Activated T-helper 2 cell treated with anti-CD3 and anti-CD28 coated beads, Interferon-gamma antibody, Interleukin-2, Interleukin-4, amounts not matched to agents 10 μg/mL and 5 μg/mL and 100 μg/mL, durations not matched to agents 14 hours and 24 hours and 36 hours (primary cell): Measurements from ENCODE around the gene DCC. TPM values are rescaled to one million over a fixed set of nuclear protein-coding genes. Genes with fewer than 3 reads are reported as not detected.

Source experiments
- DNase-seq: peaks from one replicate; pipeline ENCODE4 v3.0.0; 2021; ENCODE audit warnings: low spot score
- H3K27ac Mint-ChIP-seq: one replicate; pipeline ENCODE4 v1.8.0; 2021; ENCODE audit warnings: mixed read lengths
- H3K27me3 Mint-ChIP-seq: one replicate; pipeline ENCODE4 v1.8.0; 2021; ENCODE audit warnings: low read depth, mixed read lengths
- H3K36me3 Mint-ChIP-seq: one replicate; pipeline ENCODE4 v1.8.0; 2021; ENCODE audit warnings: low read depth, mixed read lengths
- H3K4me1 Mint-ChIP-seq: one replicate; pipeline ENCODE4 v1.8.0; 2021; ENCODE audit warnings: low read depth, mixed read lengths
- H3K4me3 Mint-ChIP-seq: one replicate; pipeline ENCODE4 v1.8.0; 2021; ENCODE audit warnings: low read depth, mild to moderate bottlenecking, moderate library complexity, mixed read lengths
- H3K9me3 Mint-ChIP-seq: one replicate; pipeline ENCODE4 v1.8.0; 2021; ENCODE audit warnings: mixed read lengths
- intact Hi-C: fragments of 100-400 bp; cut with micrococcal nuclease; formaldehyde crosslinking; loops from one replicate; pipeline ENCODE4 v1.15.1; 2023
- total RNA-seq: library from RNA; stranded (reverse); gene quantifications from 2 replicates; pipeline ENCODE4 v1.2.3, GENCODE V29; 2022

The DCC gene
- total RNA-seq, 1 donor from 2014 or later, result not detected

DNA sequence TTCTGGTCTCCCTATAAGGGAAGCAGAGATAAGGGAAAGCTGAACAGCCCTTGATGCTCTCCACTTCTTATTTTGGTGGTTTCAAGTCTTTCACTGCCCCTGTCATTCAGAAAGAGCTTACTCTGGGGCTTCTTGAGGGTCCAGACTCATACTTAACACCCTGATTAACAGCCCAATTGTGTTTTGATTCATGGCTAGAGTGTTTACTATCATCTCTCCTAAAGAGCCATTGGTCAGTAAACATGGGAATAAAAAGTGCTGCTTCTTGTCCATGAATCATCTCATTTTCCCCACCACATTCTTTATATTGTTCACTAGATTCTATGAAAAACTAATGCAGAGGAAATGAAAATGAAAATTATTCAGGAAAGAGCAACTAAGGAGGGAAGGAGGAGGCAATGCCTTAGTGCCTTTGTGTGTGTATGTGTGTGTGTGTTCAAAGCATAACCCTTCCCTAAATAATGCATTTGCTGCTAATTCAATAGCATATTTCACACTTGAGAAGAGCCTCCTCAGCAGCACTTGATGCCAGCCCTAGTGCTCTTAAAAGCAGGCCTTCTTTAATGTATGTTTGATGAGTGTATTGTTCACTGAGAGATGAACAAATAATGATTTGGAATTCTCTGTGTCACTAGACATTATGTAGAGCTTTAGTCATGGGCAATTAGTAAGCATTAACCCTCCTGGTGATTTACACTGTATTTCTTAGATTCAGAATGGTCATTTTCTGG lies 63.5 kb downstream of the DCC start:
- DNase-seq, result no peak
- no peak overlapping the region for H3K4me3 Mint-ChIP-seq
- H3K36me3 Mint-ChIP-seq, result no peaks in the 10 kb centered on the region
- no peaks in the 10 kb centered on the region for H3K27me3 Mint-ChIP-seq
- H3K4me1 Mint-ChIP-seq, result no peaks in the 10 kb centered on the region
- H3K9me3 Mint-ChIP-seq, result no peaks in the 10 kb centered on the region
- no peak overlapping the region for H3K27ac Mint-ChIP-seq
- intact Hi-C loops, result no loop called here

DNA sequence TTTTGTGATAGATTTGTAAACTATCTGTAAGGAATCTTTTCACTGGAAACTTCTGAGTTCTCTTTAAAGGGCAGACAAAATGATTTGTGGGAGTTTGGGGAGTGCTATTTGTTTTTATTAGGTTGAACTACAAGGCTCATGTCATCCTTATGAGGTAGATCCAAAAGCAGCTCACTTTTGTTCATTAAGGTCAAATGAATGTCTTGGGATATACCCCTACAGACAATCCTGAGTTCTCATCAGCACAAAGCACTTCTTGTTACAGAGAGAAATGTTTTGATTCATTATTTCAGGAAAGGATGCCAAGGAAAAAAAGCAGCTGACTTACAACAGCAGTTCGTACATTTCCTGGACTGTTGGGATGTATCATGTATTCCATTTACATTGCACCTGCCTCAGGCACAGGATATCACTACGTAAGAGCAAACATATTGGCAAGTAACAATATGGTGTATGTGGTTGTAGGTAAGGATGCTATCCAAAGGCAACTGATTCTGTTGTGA lies 68.9 kb downstream of the DCC start:
- H3K4me1 Mint-ChIP-seq, result no peaks in the 10 kb centered on the region
- no peaks in the 10 kb centered on the region for H3K9me3 Mint-ChIP-seq
- no peak for DNase-seq
- intact Hi-C loops, result no loop called here
- no peaks in the 10 kb centered on the region for H3K36me3 Mint-ChIP-seq
- H3K27ac Mint-ChIP-seq, result no peak overlapping the region
- H3K27me3 Mint-ChIP-seq, result no peaks in the 10 kb centered on the region
- H3K4me3 Mint-ChIP-seq, result no peak overlapping the region

DNA sequence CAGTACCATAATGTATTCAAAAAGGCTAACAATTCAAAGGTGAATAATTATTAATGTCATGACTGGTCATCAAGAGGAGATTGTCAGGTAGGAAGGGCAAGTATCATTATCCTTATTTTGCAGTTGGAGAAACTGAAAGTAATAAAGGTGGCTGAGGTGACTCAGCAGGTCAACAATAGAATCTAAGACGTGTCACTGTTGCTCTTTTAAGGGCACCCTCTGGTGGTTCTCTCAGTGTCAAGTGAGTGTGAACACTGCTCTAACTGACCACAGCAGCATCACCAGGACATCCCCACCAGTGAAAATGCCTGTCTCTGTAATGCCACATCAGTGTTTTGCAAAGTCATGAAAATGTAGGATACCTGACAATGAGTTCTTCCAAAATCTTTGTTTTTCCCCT lies 69.7 kb downstream of the DCC start:
- Mint-ChIP-seq H3K27me3 (no peaks in the 10 kb centered on the region), H3K36me3 (no peaks in the 10 kb centered on the region), H3K27ac (no peak overlapping the region), H3K4me3 (no peak overlapping the region), H3K4me1 (no peaks in the 10 kb centered on the region), H3K9me3 (no peaks in the 10 kb centered on the region)
- DNase-seq, result no peak
- intact Hi-C loops, result no loop called here

DNA sequence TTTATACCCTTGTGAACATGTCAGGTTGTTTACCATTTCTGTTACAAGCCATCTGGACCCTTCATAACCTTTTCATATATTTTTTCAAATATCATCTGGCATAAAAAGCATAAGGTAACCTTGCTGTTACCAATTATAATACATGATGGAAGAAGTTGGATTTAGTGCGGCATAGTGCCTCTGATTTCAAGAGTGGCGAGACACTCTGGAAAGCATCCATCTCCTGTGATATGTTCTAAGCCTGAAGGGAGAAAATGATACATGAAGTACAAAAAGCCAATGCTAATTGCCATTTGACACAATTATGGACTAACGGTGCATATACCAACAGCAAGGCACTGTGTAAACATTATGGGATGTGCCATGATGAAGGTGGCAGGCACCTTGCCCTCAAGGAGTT lies 75.1 kb downstream of the DCC start:
- DNase-seq, result no peak
- H3K36me3 Mint-ChIP-seq, result no peaks in the 10 kb centered on the region
- H3K4me3 Mint-ChIP-seq, result no peak overlapping the region
- no peak overlapping the region for H3K27ac Mint-ChIP-seq
- peaks cover 11% of the 10 kb centered on the region for H3K9me3 Mint-ChIP-seq
- H3K4me1 Mint-ChIP-seq, result no peaks in the 10 kb centered on the region
- no peaks in the 10 kb centered on the region for H3K27me3 Mint-ChIP-seq
- intact Hi-C loops, result no loop called here

DNA sequence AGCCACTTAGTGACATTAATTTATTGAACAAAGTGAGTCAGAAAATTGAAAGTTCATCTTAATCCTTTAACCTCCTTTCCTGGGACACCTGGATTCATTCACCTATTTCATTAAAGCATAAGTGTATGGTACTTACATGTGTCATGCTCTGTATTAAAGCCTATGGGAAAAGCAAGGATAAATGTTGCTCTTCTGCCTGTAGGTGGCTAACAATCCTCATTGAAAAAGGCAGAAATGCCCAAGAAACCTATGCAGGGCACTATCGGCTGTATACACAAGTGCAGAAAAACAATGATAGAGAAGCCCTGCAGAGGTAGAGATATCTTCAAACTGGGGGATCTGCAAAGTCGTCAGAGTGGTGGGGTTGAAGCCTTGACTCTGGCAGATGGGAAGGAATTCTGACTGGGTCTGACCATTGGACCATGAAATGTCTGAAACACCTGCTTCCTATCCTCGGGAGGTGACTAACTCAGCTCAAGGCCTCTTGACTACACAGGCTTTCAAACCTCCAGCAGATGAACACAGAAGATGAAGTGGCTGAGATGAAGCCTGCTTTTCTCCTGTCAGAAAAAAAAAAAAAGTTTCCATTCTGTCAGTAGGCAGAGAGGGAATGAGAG lies 83.1 kb downstream of the DCC start:
- Mint-ChIP-seq H3K9me3 (peaks cover 13% of the 10 kb centered on the region), H3K4me1 (no peaks in the 10 kb centered on the region), H3K4me3 (no peak overlapping the region), H3K36me3 (no peaks in the 10 kb centered on the region), H3K27me3 (no peaks in the 10 kb centered on the region), H3K27ac (no peak overlapping the region)
- intact Hi-C loops, result no loop called here
- no peak for DNase-seq

DNA sequence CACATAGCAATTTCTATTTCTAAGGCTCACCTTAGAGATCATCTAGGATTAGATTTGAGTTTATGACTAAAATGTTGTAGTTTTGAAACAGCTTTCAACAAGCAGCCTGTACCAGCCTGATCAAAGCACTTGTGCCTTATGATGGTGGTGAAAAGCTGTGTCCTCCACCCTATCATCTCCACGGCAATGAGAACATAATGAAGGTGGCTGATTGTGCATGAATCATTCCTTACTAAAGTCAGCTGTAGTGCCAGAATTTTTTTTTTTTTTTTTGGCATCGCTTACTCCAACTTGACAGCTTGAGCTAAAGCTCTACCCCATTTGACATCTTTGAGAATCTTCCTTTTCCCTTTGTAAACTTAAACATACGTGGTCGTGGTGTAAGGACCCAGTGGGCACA lies 86.0 kb downstream of the DCC start:
- no peak overlapping the region for H3K4me3 Mint-ChIP-seq
- peaks cover 5% of the 10 kb centered on the region for H3K9me3 Mint-ChIP-seq
- no peaks in the 10 kb centered on the region for H3K27me3 Mint-ChIP-seq
- H3K36me3 Mint-ChIP-seq, result no peaks in the 10 kb centered on the region
- no peak overlapping the region for H3K27ac Mint-ChIP-seq
- no peak for DNase-seq
- no peaks in the 10 kb centered on the region for H3K4me1 Mint-ChIP-seq
- intact Hi-C loops, result no loop called here

DNA sequence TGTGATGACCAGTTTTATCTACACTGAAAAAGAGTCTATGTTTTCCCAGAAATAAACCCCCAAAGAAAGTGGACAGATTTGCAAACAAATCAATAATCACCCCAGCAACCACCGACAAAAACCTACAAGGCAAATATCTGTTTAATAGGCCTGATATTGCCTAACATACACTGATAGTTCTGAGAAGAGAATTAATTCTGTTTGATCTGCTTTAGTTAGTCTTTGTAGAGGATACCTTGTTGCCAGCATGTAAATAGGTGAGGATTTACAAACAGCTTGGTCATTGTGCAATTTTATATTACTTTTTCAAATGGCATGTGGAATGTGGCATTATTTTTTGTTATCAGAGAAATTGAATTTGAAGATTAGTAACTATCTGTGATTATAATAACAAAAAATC lies 86.5 kb downstream of the DCC start:
- DNase-seq, result no peak
- H3K27me3 Mint-ChIP-seq, result no peaks in the 10 kb centered on the region

DNA sequence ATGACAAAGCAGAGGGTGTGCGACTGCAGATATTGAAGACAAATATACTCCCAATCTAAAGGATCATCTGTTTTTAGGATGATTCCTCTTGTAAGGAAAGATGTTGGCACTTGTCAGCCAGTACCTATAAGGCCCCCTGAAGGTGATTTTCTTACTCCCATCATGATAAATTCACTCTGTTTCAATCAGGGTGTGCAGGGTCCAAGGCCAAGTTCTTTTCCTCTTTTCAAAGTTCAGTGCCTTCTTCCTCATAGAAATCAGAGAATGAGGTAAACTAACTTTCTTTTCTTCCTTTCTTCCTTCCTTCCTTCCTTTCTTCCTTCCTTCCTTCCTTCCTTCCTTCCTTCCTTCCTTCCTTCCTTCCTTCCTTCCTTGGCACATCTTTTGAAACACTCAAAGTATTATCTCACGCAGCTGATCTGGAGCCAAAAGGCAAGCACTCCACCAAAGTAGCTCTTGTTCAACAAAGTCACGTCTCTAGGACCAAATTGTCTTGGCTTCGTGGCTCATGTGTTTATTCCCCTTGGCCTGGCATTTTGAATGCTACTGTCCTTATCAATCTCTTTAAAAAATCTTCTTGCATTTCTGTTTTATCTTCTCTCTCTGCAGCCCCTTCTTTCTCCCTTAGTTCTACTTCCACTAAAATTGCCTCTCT lies 87.7 kb downstream of the DCC start:
- Mint-ChIP-seq H3K4me3 (no peak overlapping the region), H3K27me3 (no peaks in the 10 kb centered on the region), H3K9me3 (peaks cover 5% of the 10 kb centered on the region), H3K36me3 (no peaks in the 10 kb centered on the region), H3K27ac (no peak overlapping the region), H3K4me1 (no peaks in the 10 kb centered on the region)
- intact Hi-C loops, result no loop called here
- no peak for DNase-seq

More for the DNA sequence above, 86.5 kb downstream of the DCC start:
- intact Hi-C loops, result no loop called here
- Mint-ChIP-seq H3K4me1 (no peaks in the 10 kb centered on the region), H3K36me3 (no peaks in the 10 kb centered on the region), H3K4me3 (no peak overlapping the region), H3K9me3 (peaks cover 5% of the 10 kb centered on the region), H3K27ac (no peak overlapping the region)

DNA sequence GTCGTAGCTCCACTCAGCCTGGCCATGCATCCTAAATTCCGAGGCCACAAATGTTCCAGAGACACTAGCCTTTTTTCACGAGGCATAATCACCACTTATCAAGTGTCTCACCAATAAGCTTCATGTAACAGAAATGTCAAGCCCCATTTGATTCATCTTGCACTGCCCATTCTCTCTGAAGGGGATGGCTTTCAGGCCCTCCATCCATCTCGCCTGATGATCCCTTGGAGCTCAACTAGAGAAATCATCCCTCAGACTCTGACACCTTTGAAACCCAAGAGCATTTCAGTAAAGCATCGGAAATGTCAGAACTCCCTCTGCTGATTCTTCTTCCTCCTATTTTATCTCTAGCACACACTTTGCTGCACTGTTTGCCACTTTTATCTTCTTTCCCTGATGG lies 91.7 kb downstream of the DCC start:
- no peak for DNase-seq
- Mint-ChIP-seq H3K27ac (no peak overlapping the region), H3K36me3 (no peaks in the 10 kb centered on the region), H3K4me1 (no peaks in the 10 kb centered on the region), H3K9me3 (peaks cover 13% of the 10 kb centered on the region), H3K27me3 (no peaks in the 10 kb centered on the region), H3K4me3 (no peak overlapping the region)
- intact Hi-C loops, result no loop called here

DNA sequence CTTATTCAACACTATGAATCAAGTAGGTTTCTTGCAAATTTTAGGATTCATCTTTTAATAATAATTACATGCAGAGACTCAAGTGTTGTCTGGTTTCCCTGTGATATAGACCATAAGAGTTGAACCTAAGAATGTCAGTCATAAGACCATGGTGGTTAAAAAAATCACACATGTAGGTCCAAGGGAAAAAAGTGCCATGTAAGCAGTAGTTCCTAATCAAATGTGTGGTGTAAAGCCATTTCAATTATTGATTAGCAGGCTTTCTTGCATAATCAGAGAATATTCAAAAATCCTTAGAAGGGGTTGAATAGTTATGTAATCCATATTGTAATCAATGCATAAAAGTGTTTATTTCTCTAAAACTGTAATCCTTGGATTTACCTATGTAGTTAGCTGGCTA lies 93.8 kb downstream of the DCC start:
- Mint-ChIP-seq H3K27ac (no peak overlapping the region), H3K9me3 (peaks cover 8% of the 10 kb centered on the region), H3K27me3 (no peaks in the 10 kb centered on the region), H3K4me1 (no peaks in the 10 kb centered on the region), H3K4me3 (no peak overlapping the region), H3K36me3 (no peaks in the 10 kb centered on the region)
- no peak for DNase-seq
- intact Hi-C loops, result no loop called here

DNA sequence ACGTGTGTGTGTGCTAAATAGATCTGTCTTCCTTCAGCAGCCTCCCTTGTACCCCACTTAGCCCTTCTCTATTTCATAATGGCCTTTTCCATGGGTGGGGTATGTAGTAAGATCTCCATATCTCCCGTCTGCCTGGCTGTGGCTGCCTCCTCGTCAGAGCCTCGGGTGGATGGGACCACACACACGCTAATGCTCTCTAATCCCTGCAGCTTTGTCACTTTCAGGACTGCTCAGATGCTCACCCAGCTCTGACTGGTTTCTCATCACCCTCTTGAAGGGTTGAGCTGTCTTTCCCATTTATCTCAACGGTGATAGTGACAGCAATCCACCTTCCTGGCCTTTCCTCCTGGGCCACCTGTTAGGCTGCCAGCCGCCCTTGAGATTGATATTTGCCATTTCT lies 95.3 kb downstream of the DCC start:
- Mint-ChIP-seq H3K27me3 (no peaks in the 10 kb centered on the region), H3K27ac (no peak overlapping the region), H3K4me1 (no peaks in the 10 kb centered on the region), H3K4me3 (no peak overlapping the region), H3K36me3 (no peaks in the 10 kb centered on the region), H3K9me3 (peaks cover 8% of the 10 kb centered on the region)
- no peak for DNase-seq
- intact Hi-C loops, result no loop called here

DNA sequence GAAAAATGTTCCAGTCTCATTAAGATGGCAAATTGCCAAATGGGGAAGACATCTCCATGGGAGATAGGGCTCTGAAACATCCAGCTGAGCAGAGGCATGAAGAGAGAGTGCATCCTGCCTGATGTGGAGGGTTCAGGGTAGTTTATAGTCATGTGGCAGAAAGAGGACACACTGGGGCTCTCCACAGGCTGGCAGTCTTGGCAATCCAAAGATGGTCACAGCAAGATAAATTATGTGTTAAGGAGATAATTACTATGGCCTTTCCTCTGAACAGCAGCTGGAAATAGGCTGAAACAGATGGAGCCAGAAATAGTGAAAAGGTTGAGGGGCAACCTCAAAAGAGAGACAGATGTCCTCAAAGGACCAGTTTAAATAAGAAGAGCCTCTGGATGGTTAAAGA lies 97.2 kb downstream of the DCC start:
- DNase-seq, result no peak
- Mint-ChIP-seq H3K4me1 (no peaks in the 10 kb centered on the region), H3K27me3 (no peaks in the 10 kb centered on the region), H3K36me3 (no peaks in the 10 kb centered on the region), H3K4me3 (no peak overlapping the region), H3K27ac (no peak overlapping the region), H3K9me3 (peaks cover 8% of the 10 kb centered on the region)
- intact Hi-C loops, result no loop called here

DNA sequence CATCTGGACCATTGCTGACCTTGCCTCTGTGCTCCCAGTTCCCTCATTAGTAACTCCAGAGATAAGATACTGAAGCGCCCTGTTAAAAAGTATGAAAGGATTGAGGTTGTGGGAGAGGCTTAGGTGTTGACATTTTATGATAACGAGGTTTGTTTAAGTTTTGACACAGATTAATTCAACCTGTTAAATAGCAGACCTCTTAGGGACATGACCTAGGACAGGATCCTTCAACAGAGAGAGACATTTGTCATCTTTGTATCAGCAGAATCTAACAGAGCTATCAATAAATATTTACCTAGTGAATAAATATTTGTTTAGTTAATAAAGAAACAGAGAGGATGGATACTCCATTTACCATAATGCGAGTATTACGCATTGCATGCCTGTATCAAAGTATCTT lies 99.5 kb downstream of the DCC start:
- Mint-ChIP-seq H3K4me3 (no peak overlapping the region), H3K27ac (no peak overlapping the region), H3K27me3 (no peaks in the 10 kb centered on the region), H3K9me3 (peaks cover 15% of the 10 kb centered on the region), H3K36me3 (no peaks in the 10 kb centered on the region), H3K4me1 (no peaks in the 10 kb centered on the region)
- no peak for DNase-seq
- intact Hi-C loops, result no loop called here
